NCI-H2171 (cell line): ENCODE results near the gene SH2D3C.
A peak's percentile ranks its signal among the peaks of the same experiment; 100 is the strongest.

ENCODE experiments used
- DNase-seq: peaks from one replicate; lab custom pipeline; 2025; lab: John Stamatoyannopoulos, UW

Gene SH2D3C

GRCh38 chr9:127806871-127807270 is 28.4 kb upstream of the SH2D3C start:
- DNase-seq: no peak

- no peak for DNase-seq
Observed at GRCh38 chr9:127805620-127806019, 27.2 kb upstream of the SH2D3C start.

- no peak for DNase-seq
Observed at GRCh38 chr9:127803507-127804352, 25.3 kb upstream of the SH2D3C start.

GRCh38 chr9:127802576-127803443 is 24.3 kb upstream of the SH2D3C start, which contains the start of gene FPGS:
FPGS (plus strand) TSS chr9:127802882; CDS start chr9:127802925, 43 bp downstream.
- peak; percentile 98 for DNase-seq

- peak; percentile 69 for DNase-seq
Observed at GRCh38 chr9:127801955-127802575, 23.6 kb upstream of the SH2D3C start.

- DNase-seq: no peak
Observed at GRCh38 chr9:127796852-127797370, 18.4 kb upstream of the SH2D3C start.

GRCh38 chr9:127796225-127796813 is 17.9 kb upstream of the SH2D3C start:
- DNase-seq: no peak

GRCh38 chr9:127794001-127794791 is 15.7 kb upstream of the SH2D3C start:
- no peak for DNase-seq

- DNase-seq: peak; percentile 68
Observed at GRCh38 chr9:127793093-127793708, 14.7 kb upstream of the SH2D3C start.

- DNase-seq: no peak
Observed at GRCh38 chr9:127792417-127793031, 14.1 kb upstream of the SH2D3C start.

GRCh38 chr9:127791085-127791484 is 12.6 kb upstream of the SH2D3C start:
- no peak for DNase-seq

GRCh38 chr9:127790094-127790855 is 11.8 kb upstream of the SH2D3C start:
- no peak for DNase-seq

- DNase-seq: no peak
Observed at GRCh38 chr9:127789179-127789578, 10.7 kb upstream of the SH2D3C start.

GRCh38 chr9:127788337-127789011 is 10.0 kb upstream of the SH2D3C start:
- no peak for DNase-seq

- DNase-seq: no peak
Observed at GRCh38 chr9:127786773-127787104, 8.3 kb upstream of the SH2D3C start.

GRCh38 chr9:127785933-127786772 is 7.7 kb upstream of the SH2D3C start, which contains the start of gene CDK9:
CDK9 (plus strand) TSS chr9:127786034; CDS start chr9:127786149, 115 bp downstream.
- peak; percentile 96 for DNase-seq

- peak; percentile 85 for DNase-seq
Observed at GRCh38 chr9:127785023-127785932, 6.8 kb upstream of the SH2D3C start.
